Heart left ventricle (tissue), 13 donors: ENCODE measurements around the gene TIMM17B.

Experiments
- CTCF ChIP-seq, 12 donors: fragments of 200-600 bp; sonication (generic) in 4 of 12; IDR thresholded peaks; one replicate each; pipeline versions ENCODE4 v1.5.0 to v1.8.0; 2018 to 2022; ENCODE audit warnings: antibody characterized with exemption in 12 of 12, mild to moderate bottlenecking in 5 of 12
- POLR2A ChIP-seq, 2 donors: fragments of 450-650 bp; IDR thresholded peaks; one replicate each; pipeline ENCODE4 v1.6.1; 2017; ENCODE audit warnings: antibody characterized with exemption in 2 of 2, mild to moderate bottlenecking in 2 of 2, moderate library complexity in 2 of 2
- donor health status: ischemic (EF 13 %, LVEDD 7.1; RV severe dilation, severe dysfunction).
- donor health status: DM: no; HTN: yes; CAD: no.
- donor health status: DM: no; HTN: no; CAD: no.
- donor health status: ischemic (EF 25% LVEDD 6.9; RV normal size, moderate dysfunction).
- donor health status: ischemic (EF 25% LVEDD 5.7; RV mildly dilated, moderate dysfunction).
- donor health status: ischemic (EF 35%, LVEDD 5.7; RV mildly dilated, moderate dysfunction).
- donor health status: nonischemic (EF 11% LVEDD 7.7; RV severe dilation, severe dysfunction).
- donor health status: DM: yes; HTN: yes; CAD: no.
- donor health status: PGD.
- donor health status: ischemic (EF 29% LVEDD 5.4; RV normal size, mild dysfunction).
- donor health status: nonischemic (EF 23%, LVEDD 6.1; RV moderate dilation, normal function).

DNA sequence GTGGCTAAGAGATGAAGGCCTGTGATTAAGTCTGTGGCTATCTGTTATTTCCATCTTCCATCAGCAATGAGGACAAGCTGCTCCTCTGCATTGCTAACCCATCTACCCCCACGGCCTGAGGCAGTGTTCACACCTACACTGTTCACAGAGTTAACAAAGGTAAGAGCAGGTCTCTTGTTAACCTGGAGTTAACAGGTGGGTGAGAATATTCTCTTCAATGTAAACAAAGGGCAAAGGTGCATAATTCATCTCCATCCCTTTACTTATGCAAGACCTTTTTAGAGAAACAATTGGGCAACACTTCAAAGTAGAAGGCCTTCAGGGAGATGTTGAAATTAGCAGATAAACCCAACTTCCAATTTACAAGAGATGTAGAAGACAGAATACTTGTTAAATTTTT lies 11.0 kb upstream of the TIMM17B start:
- no peak for TF ChIP-seq CTCF (IDR thresholded peaks at IDR 0.05)
- no peak for TF ChIP-seq POLR2A (IDR thresholded peaks at IDR 0.05)
